ENCODE data around the gene UGT2B7.

DNA sequence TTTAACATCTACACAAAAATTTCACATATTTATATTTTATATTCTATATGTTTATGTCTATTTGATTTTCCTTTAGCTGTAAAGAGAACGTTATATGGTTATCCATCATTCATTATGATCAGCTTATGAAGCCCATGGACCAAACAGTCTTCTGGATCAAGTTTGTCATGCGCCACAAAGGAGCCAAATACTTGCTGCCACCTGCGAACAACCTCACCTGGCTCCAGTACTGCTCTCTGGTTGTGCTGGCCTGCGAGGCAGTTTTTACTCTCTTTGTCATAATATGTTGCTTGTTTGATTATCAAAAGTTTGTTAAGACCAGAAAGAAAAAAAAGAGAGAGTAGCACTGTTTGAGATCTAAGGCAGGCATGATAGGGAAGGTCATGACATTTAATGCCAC lies 38.2 kb downstream of the UGT2B7 start:
- TF ChIP-seq, protein P1, sequence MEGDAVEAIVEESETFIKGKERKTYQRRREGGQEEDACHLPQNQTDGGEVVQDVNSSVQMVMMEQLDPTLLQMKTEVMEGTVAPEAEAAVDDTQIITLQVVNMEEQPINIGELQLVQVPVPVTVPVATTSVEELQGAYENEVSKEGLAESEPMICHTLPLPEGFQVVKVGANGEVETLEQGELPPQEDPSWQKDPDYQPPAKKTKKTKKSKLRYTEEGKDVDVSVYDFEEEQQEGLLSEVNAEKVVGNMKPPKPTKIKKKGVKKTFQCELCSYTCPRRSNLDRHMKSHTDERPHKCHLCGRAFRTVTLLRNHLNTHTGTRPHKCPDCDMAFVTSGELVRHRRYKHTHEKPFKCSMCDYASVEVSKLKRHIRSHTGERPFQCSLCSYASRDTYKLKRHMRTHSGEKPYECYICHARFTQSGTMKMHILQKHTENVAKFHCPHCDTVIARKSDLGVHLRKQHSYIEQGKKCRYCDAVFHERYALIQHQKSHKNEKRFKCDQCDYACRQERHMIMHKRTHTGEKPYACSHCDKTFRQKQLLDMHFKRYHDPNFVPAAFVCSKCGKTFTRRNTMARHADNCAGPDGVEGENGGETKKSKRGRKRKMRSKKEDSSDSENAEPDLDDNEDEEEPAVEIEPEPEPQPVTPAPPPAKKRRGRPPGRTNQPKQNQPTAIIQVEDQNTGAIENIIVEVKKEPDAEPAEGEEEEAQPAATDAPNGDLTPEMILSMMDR (IDR thresholded peaks at IDR 0.05): no peak
- TF ChIP-seq POLR2A (IDR thresholded peaks at IDR 0.05): no peak
